SK-N-SH treated with all-trans-retinoic acid at 6 μM for 48 hours (cell line): Measurements from ENCODE around the gene MUS81.

Experiments
- CSRNP3 ChIP-seq: fragments of 250-450 bp; sonication (Bioruptor Pico); IDR thresholded peaks from 2 replicates; pipeline ENCODE4 v1.5.1; 2021; ENCODE audit warnings: mild to moderate bottlenecking, moderate library complexity
- ESRRG ChIP-seq: fragments of 250-450 bp; sonication (Bioruptor Pico); IDR thresholded peaks from 2 replicates; pipeline ENCODE4 v1.6.1; 2021; ENCODE audit warnings: mild to moderate bottlenecking
- GLIS3 ChIP-seq: fragments of 250-450 bp; sonication (Bioruptor Pico); IDR thresholded peaks from 2 replicates; pipeline ENCODE4 v1.5.0; 2020; ENCODE audit warnings: mild to moderate bottlenecking, moderate library complexity
- ISL1 ChIP-seq: fragments of 250-450 bp; sonication (Bioruptor Pico); IDR thresholded peaks from 2 replicates; pipeline ENCODE4 v2.1.2; 2022; ENCODE audit warnings: mild to moderate bottlenecking, moderate library complexity
- PATZ1 ChIP-seq: fragments of 250-450 bp; sonication (Bioruptor Pico); IDR thresholded peaks from 2 replicates; pipeline ENCODE4 v1.8.0; 2020; ENCODE audit warnings: mild to moderate bottlenecking, moderate library complexity, borderline replicate concordance
- TOX ChIP-seq: fragments of 250-450 bp; sonication (Bioruptor Pico); IDR thresholded peaks from 2 replicates; pipeline ENCODE4 v1.8.0; 2021; ENCODE audit warnings: mild to moderate bottlenecking, moderate library complexity, borderline replicate concordance
- ZC3H10 ChIP-seq: fragments of 250-450 bp; sonication (Bioruptor Pico); IDR thresholded peaks from 2 replicates; pipeline ENCODE4 v1.5.1; 2021; ENCODE audit warnings: mild to moderate bottlenecking, moderate library complexity
- ZNF70 ChIP-seq: fragments of 450-650 bp; formaldehyde crosslinking; IDR thresholded peaks from 2 replicates; pipeline ENCODE4 v1.5.0; 2020; ENCODE audit warnings: mild to moderate bottlenecking, moderate library complexity
- ZNF8 ChIP-seq: fragments of 450-650 bp; formaldehyde crosslinking; IDR thresholded peaks from 2 replicates; pipeline ENCODE4 v1.5.0; 2020; ENCODE audit warnings: mild to moderate bottlenecking, moderate library complexity

GRCh38 chr11:65895482-65895981 is 35.3 kb downstream of the MUS81 start:
- TF ChIP-seq PATZ1 (CRISPR knock-in tag), result no peak
- no peak for TF ChIP-seq CSRNP3
- TF ChIP-seq ESRRG (CRISPR knock-in tag), result no peak
- TF ChIP-seq ZC3H10, result no peak
- TF ChIP-seq ZNF70 (CRISPR knock-in tag), result no peak
- TF ChIP-seq TOX, result no peak
- TF ChIP-seq ZNF8 (CRISPR knock-in tag), result no peak
- no peak for TF ChIP-seq ISL1 (CRISPR knock-in tag)
- no peak for TF ChIP-seq GLIS3 (CRISPR knock-in tag)
